ENCODE data around the gene PRKCZ.

Gene PRKCZ

GRCh38 chr1:2231532-2232254 is 181.5 kb downstream of the PRKCZ start:
- DNase-seq (ENCODE audit: low spot score): no peak
- ATAC-seq (ENCODE audit: low read depth): peak; percentile 43
- peaks cover 18% of the 10 kb centered on the region for H3K4me1 ChIP-seq (ENCODE audit: insufficient read depth, poor library complexity, severe bottlenecking)

GRCh38 chr1:2232255-2232915 is 182.2 kb downstream of the PRKCZ start:
- Histone ChIP-seq H3K4me3 (ENCODE audit: severe bottlenecking) (peak overlapping the region; percentile 80), H3K27me3 (ENCODE audit: insufficient read depth, poor library complexity, severe bottlenecking) (no peaks in the 10 kb centered on the region), H3K4me1 (ENCODE audit: insufficient read depth, poor library complexity, severe bottlenecking) (peaks cover 18% of the 10 kb centered on the region), H3K9me3 (ENCODE audit: severe bottlenecking) (no peaks in the 10 kb centered on the region), H3K27ac (ENCODE audit: poor library complexity, severe bottlenecking) (peak overlapping the region; percentile 90), H3K36me3 (ENCODE audit: low read depth) (peaks cover 10% of the 10 kb centered on the region)
- ATAC-seq (ENCODE audit: low read depth): no peak
- DNase-seq (ENCODE audit: low spot score): no peak
- TF ChIP-seq, protein P1, sequence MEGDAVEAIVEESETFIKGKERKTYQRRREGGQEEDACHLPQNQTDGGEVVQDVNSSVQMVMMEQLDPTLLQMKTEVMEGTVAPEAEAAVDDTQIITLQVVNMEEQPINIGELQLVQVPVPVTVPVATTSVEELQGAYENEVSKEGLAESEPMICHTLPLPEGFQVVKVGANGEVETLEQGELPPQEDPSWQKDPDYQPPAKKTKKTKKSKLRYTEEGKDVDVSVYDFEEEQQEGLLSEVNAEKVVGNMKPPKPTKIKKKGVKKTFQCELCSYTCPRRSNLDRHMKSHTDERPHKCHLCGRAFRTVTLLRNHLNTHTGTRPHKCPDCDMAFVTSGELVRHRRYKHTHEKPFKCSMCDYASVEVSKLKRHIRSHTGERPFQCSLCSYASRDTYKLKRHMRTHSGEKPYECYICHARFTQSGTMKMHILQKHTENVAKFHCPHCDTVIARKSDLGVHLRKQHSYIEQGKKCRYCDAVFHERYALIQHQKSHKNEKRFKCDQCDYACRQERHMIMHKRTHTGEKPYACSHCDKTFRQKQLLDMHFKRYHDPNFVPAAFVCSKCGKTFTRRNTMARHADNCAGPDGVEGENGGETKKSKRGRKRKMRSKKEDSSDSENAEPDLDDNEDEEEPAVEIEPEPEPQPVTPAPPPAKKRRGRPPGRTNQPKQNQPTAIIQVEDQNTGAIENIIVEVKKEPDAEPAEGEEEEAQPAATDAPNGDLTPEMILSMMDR (IDR thresholded peaks at IDR 0.05; ENCODE audit: poor library complexity, severe bottlenecking): no peak

More at GRCh38 chr1:2231532-2232254, 181.5 kb downstream of the PRKCZ start:
- TF ChIP-seq, protein P1 (IDR thresholded peaks at IDR 0.05; ENCODE audit: poor library complexity, severe bottlenecking): no peak
- Histone ChIP-seq H3K27me3 (ENCODE audit: insufficient read depth, poor library complexity, severe bottlenecking) (no peaks in the 10 kb centered on the region), H3K27ac (ENCODE audit: poor library complexity, severe bottlenecking) (peak overlapping the region; percentile 90), H3K36me3 (ENCODE audit: low read depth) (peaks cover 9% of the 10 kb centered on the region; the same call in 1 of the 2 replicates), H3K9me3 (ENCODE audit: severe bottlenecking) (no peaks in the 10 kb centered on the region), H3K4me3 (ENCODE audit: severe bottlenecking) (peak overlapping the region; percentile 80)

GRCh38 chr1:2232916-2233438 is 182.8 kb downstream of the PRKCZ start:
- no peak overlapping the region for H3K4me3 ChIP-seq (ENCODE audit: severe bottlenecking)
- no peak for ATAC-seq (ENCODE audit: low read depth)
- TF ChIP-seq, protein P1 (IDR thresholded peaks at IDR 0.05; ENCODE audit: poor library complexity, severe bottlenecking): no peak

GRCh38 chr1:2233468-2233867 is 183.3 kb downstream of the PRKCZ start:
- Histone ChIP-seq H3K27me3 (ENCODE audit: insufficient read depth, poor library complexity, severe bottlenecking) (no peaks in the 10 kb centered on the region), H3K4me1 (ENCODE audit: insufficient read depth, poor library complexity, severe bottlenecking) (peaks cover 18% of the 10 kb centered on the region), H3K9me3 (ENCODE audit: severe bottlenecking) (no peaks in the 10 kb centered on the region), H3K36me3 (ENCODE audit: low read depth) (peaks cover 15% of the 10 kb centered on the region), H3K27ac (ENCODE audit: poor library complexity, severe bottlenecking) (peak overlapping the region; percentile 90), H3K4me3 (ENCODE audit: severe bottlenecking) (no peak overlapping the region)
- ATAC-seq (ENCODE audit: low read depth) (no peak), DNase-seq (ENCODE audit: low spot score) (no peak)
- TF ChIP-seq, protein P1 (IDR thresholded peaks at IDR 0.05; ENCODE audit: poor library complexity, severe bottlenecking): no peak

More at GRCh38 chr1:2232916-2233438, 182.8 kb downstream of the PRKCZ start:
- H3K36me3 ChIP-seq (ENCODE audit: low read depth): peaks cover 15% of the 10 kb centered on the region
- peak overlapping the region; percentile 90 for H3K27ac ChIP-seq (ENCODE audit: poor library complexity, severe bottlenecking)
- H3K9me3 ChIP-seq (ENCODE audit: severe bottlenecking): no peaks in the 10 kb centered on the region
- peaks cover 18% of the 10 kb centered on the region for H3K4me1 ChIP-seq (ENCODE audit: insufficient read depth, poor library complexity, severe bottlenecking)
- DNase-seq (ENCODE audit: low spot score): no peak
- H3K27me3 ChIP-seq (ENCODE audit: insufficient read depth, poor library complexity, severe bottlenecking): no peaks in the 10 kb centered on the region
